GM18858 (cell line): ENCODE measurements around the gene DGKG.
A peak's percentile ranks its signal among the peaks of the same experiment; 100 is the strongest.

ENCODE experiments used
- ATAC-seq: cut with Tn5 transposase; IDR thresholded peaks from one replicate; pipeline ENCODE4 v1.9.1; 2021; ENCODE audit not compliant: unreplicated experiment

The DGKG gene

GRCh38 chr3:186368176-186368575, 6.1 kb upstream of the DGKG start:
- ATAC-seq, result no peak

GRCh38 chr3:186367631-186368030, 5.6 kb upstream of the DGKG start:
- ATAC-seq, result no peak

- ATAC-seq, result no peak
Measured at GRCh38 chr3:186366206-186366605, 4.2 kb upstream of the DGKG start.

DNA sequence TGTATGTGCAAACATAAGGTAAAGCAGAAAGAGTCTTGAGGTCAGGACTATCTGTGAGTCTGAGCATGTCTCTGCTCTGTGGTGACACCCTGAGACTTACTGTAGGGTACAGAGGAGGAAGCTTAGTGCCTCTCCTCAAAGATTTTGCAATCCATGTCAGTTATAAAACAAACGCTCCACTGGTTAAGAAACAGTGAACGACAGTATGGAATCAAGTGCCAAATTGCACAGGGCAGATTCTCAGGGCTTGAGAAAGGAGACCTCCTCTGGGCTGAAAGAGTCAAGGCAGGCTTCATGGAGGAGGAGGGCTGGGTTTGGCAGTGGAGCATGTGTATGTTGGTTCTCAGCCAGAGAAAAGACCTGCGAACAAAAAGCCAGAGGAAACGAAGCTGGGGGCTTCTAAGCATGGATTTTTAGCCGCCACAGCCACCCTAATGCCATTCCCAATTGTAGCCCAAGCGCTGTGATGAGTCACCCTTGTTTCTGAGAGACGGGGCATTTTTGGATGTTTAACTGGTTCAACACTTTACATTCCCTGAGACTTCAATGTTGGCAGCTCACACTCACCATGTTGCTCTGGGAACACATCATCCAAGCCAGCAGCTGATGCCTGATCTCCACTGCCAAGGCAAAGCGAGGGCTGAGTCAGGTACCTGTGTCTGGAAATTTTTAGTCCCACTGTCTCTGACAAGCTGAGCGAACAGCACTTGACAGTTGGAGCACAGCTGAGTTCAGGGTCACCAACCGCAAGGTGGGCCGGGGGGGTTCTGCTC, 3.4 kb upstream of the DGKG start:
- no peak for ATAC-seq

DNA sequence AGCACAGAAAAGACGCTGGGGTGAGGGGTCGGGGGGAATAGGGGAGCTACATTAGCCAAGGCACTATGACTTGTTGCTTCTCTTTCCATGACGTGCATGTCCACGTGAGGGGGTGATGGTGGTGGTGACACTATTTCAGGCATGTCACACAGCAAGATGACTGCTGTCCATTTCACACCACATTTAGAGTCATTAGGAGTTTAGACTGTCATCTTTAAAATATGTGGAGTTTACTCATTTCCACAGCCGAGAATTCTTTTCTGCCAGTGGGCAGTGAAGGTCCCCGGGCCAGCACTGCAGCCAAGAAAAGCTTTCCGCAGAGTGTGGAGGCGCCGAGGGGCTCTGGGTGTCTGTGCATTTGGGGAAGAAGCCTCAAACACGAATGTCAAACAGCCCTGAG, 954 bp upstream of the DGKG start:
- no peak for ATAC-seq

DNA sequence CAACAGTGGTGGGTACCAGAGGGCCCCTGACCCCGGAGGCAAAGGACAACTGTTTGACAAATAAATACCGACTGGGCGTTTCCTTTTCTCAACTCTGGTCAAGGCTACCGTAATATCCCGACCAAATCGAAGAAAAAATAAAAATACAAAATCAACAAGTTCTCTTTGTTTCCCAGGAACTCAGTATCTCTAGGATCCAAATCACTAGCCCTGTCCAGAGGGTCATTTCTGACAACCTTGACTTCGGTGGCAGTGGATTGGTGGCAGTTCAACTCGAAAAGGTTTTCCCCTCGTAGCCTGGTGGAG, 456 bp upstream of the DGKG start:
- no peak for ATAC-seq

GRCh38 chr3:186361246-186361761, 730 bp downstream of the DGKG start:
- ATAC-seq, result no peak

- no peak for ATAC-seq
Measured at GRCh38 chr3:186360779-186361178, 1.3 kb downstream of the DGKG start.

DNA sequence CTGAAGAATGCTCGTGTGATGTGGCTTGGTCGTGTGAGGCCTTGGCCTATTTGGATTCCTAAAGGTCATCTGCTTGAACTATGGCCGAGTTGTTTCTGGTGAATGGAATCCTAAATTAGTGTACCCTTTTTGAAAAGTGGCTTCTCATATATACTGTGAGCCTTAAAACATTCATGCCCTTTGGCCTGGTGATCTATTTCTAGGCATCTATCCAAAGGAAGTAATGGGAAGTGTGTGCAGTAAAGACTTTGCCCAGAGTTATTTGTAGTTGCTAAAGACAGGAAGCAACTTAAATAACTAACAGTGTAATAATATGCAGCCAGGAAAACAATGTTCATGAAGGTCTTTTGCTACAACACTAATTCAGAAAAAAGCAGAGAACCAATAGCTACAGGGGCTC, 3.0 kb downstream of the DGKG start:
- no peak for ATAC-seq

- ATAC-seq, result no peak
Measured at GRCh38 chr3:186356152-186356551, 5.9 kb downstream of the DGKG start.

GRCh38 chr3:186354100-186354499, 7.9 kb downstream of the DGKG start:
- no peak for ATAC-seq

- no peak for ATAC-seq
Measured at GRCh38 chr3:186352369-186352768, 9.7 kb downstream of the DGKG start.

GRCh38 chr3:186342197-186342596, 19.8 kb downstream of the DGKG start:
- no peak for ATAC-seq

- no peak for ATAC-seq
Measured at GRCh38 chr3:186340204-186340603, 21.8 kb downstream of the DGKG start.

GRCh38 chr3:186339180-186339918, 22.7 kb downstream of the DGKG start:
- no peak for ATAC-seq

DNA sequence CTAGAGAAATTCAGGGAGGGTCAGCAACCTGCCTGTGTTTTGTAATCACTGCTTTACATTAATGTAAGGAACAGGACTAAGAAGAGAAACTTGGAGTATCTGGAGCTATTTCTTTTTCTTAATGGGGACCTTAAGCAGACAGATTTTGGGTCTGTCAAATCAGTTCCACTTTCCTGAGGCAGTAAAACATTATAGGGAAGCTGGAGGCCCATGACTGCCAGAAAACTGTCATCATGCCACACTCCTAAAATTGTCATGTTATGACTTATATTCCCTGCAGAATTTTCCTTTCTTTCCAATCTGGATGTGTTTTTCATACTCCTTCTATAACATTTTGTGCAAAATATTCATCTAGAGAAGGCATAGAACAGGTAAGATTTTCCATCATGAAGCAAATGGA, 28.8 kb downstream of the DGKG start:
- no peak for ATAC-seq

- peak; percentile 53 for ATAC-seq
Measured at GRCh38 chr3:186330772-186331460, 31.1 kb downstream of the DGKG start.

GRCh38 chr3:186329589-186329988, 32.4 kb downstream of the DGKG start:
- ATAC-seq, result no peak

- ATAC-seq, result no peak
Measured at GRCh38 chr3:186327912-186328487, 34.0 kb downstream of the DGKG start.

DNA sequence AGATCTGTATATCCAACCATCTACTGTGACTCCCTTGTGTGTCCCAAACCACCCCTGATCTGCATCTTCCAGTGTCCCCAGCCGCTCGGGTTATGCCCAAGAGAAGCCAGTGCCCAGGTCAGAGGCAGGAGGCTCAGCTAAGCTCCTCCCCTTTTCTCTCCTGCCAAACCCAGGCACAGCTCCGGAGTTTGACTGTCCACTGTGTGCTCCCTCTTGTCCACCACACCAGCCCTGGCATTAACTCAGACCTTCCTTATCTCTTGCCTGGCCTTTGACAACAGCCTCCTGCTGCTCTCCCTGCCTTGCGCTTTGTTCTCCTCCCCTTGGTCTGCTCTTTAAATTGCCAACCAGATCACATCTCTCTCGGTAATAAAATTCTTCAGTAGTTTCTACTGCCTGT, 39.3 kb downstream of the DGKG start:
- ATAC-seq, result no peak

- no peak for ATAC-seq
Measured at GRCh38 chr3:186321746-186322145, 40.3 kb downstream of the DGKG start.
